Activated CD8-positive, alpha-beta memory T cell treated with anti-CD3 and anti-CD28 coated beads, Interleukin-2, amount 10 ng/mL, durations not matched to agents 7 days and 5 days (primary cell): ENCODE measurements around the gene IGF2R. TPM values are rescaled to one million over a fixed set of nuclear protein-coding genes. Genes with fewer than 3 reads are reported as not detected.
"Not testable (repeated sequence)": the region's sequence is repeated elsewhere in the genome, so short reads cannot be mapped to it uniquely, and the experiment has no call there.

ENCODE experiments used
- ATAC-seq: fragments of 150-1000 bp; cut with Tn5 transposase; one replicate; pipeline ENCODE4 v1.10.0; 2021; ENCODE audit warnings: moderate library complexity
- CTCF ChIA-PET: fragments of 350-600 bp; sonication (Branson Sonifier 250); formaldehyde crosslinking; loops from one replicate; lab custom pipeline; 2021; ENCODE audit warnings: antibody characterized with exemption; lab: Charles Lee
- DNase-seq: peaks from one replicate; pipeline ENCODE4 v3.0.0-alpha.2; 2020
- H3K27ac Mint-ChIP-seq: one replicate; pipeline ENCODE4 v1.8.0; 2021; ENCODE audit warnings: mild to moderate bottlenecking, mixed read lengths
- H3K27me3 Mint-ChIP-seq: one replicate; pipeline ENCODE4 v1.8.0; 2021; ENCODE audit warnings: mixed read lengths
- H3K36me3 Mint-ChIP-seq: one replicate; pipeline ENCODE4 v1.8.0; 2021; ENCODE audit warnings: mild to moderate bottlenecking, mixed read lengths
- H3K4me1 Mint-ChIP-seq: one replicate; pipeline ENCODE4 v1.8.0; 2021; ENCODE audit warnings: mixed read lengths
- H3K4me3 Mint-ChIP-seq: one replicate; pipeline ENCODE4 v1.8.0; 2021; ENCODE audit warnings: mild to moderate bottlenecking, moderate library complexity, mixed read lengths
- H3K9me3 Mint-ChIP-seq: one replicate; pipeline ENCODE4 v1.8.0; 2022; ENCODE audit warnings: low read depth, mixed read lengths
- total RNA-seq, 2 experiments: library from RNA; stranded (reverse); gene quantifications; one replicate each; pipeline ENCODE4 v1.2.3, GENCODE V29; 2021

Gene IGF2R
- total RNA-seq, 2 experiments from 2014 or later = 74.5 to 83.1 TPM

- Mint-ChIP-seq H3K4me1 (peaks cover 8% of the 10 kb centered on the region), H3K9me3 (no peaks in the 10 kb centered on the region), H3K27me3 (no peaks in the 10 kb centered on the region), H3K36me3 (peaks cover 52% of the 10 kb centered on the region), H3K4me3 (no peak overlapping the region), H3K27ac (peak overlapping the region; percentile 2)
- DNase-seq (no peak), ATAC-seq (no peak)
- CTCF ChIA-PET = interaction anchor here (0.8 to 1.5 kb wide), 6 partner anchors 9 to 445 kb away, joined by 3 to 6 read pairs (median 4); no protein-coding TSS in a partner anchor
Measured at GRCh38 chr6:160088784-160089533, 120.1 kb downstream of the IGF2R start.

- peaks cover 8% of the 10 kb centered on the region for H3K4me1 Mint-ChIP-seq
- peaks cover 52% of the 10 kb centered on the region for H3K36me3 Mint-ChIP-seq
- H3K27me3 Mint-ChIP-seq = no peaks in the 10 kb centered on the region
- H3K27ac Mint-ChIP-seq = peak overlapping the region; percentile 2
- no peaks in the 10 kb centered on the region for H3K9me3 Mint-ChIP-seq
- no peak for ATAC-seq
- CTCF ChIA-PET = interaction anchor here (1.5 kb wide), 1 partner anchor 445 kb away, joined by 6 read pairs; no protein-coding TSS in a partner anchor
- H3K4me3 Mint-ChIP-seq = no peak overlapping the region
- DNase-seq = no peak
Measured at GRCh38 chr6:160089534-160089897, 120.6 kb downstream of the IGF2R start.

- peaks cover 48% of the 10 kb centered on the region for H3K36me3 Mint-ChIP-seq
- H3K4me3 Mint-ChIP-seq, H3K4me1 Mint-ChIP-seq, ATAC-seq, H3K27me3 Mint-ChIP-seq, DNase-seq, CTCF ChIA-PET, H3K9me3 Mint-ChIP-seq, H3K27ac Mint-ChIP-seq: not testable (repeated sequence)
Measured at GRCh38 chr6:160090442-160091239, 121.8 kb downstream of the IGF2R start.

GRCh38 chr6:160092176-160092575 lies 123.3 kb downstream of the IGF2R start:
- DNase-seq, H3K9me3 Mint-ChIP-seq, ATAC-seq, H3K4me1 Mint-ChIP-seq, H3K4me3 Mint-ChIP-seq, CTCF ChIA-PET, H3K27me3 Mint-ChIP-seq, H3K27ac Mint-ChIP-seq: not testable (repeated sequence)
- peaks cover 45% of the 10 kb centered on the region for H3K36me3 Mint-ChIP-seq

GRCh38 chr6:160092602-160093001 lies 123.7 kb downstream of the IGF2R start:
- CTCF ChIA-PET = no interaction called here
- ATAC-seq (no peak), DNase-seq (no peak)
- Mint-ChIP-seq H3K4me1 (no peaks in the 10 kb centered on the region), H3K9me3 (no peaks in the 10 kb centered on the region), H3K4me3 (no peak overlapping the region), H3K36me3 (peaks cover 43% of the 10 kb centered on the region), H3K27me3 (no peaks in the 10 kb centered on the region), H3K27ac (no peak overlapping the region)

- Mint-ChIP-seq H3K4me3 (no peak overlapping the region), H3K27me3 (no peaks in the 10 kb centered on the region), H3K27ac (no peak overlapping the region), H3K9me3 (no peaks in the 10 kb centered on the region), H3K36me3 (peaks cover 42% of the 10 kb centered on the region), H3K4me1 (no peaks in the 10 kb centered on the region)
- DNase-seq = no peak
- CTCF ChIA-PET = no interaction called here
- no peak for ATAC-seq
Measured at GRCh38 chr6:160093061-160093460, 124.2 kb downstream of the IGF2R start.

GRCh38 chr6:160093946-160094345 lies 125.1 kb downstream of the IGF2R start:
- ATAC-seq (no peak), DNase-seq (no peak)
- H3K9me3 Mint-ChIP-seq = no peaks in the 10 kb centered on the region
- H3K27ac Mint-ChIP-seq = no peak overlapping the region
- H3K4me3 Mint-ChIP-seq = no peak overlapping the region
- H3K27me3 Mint-ChIP-seq = no peaks in the 10 kb centered on the region
- peaks cover 44% of the 10 kb centered on the region for H3K36me3 Mint-ChIP-seq
- H3K4me1 Mint-ChIP-seq = peaks cover 2% of the 10 kb centered on the region
- CTCF ChIA-PET = interaction anchor here (0.7 kb wide), 1 partner anchor 22 kb away, joined by 3 read pairs; no protein-coding TSS in a partner anchor

GRCh38 chr6:160095146-160095845 lies 126.4 kb downstream of the IGF2R start:
- H3K4me3 Mint-ChIP-seq = no peak overlapping the region
- ATAC-seq = no peak
- peaks cover 32% of the 10 kb centered on the region for H3K36me3 Mint-ChIP-seq
- H3K27ac Mint-ChIP-seq = no peak overlapping the region
- H3K4me1 Mint-ChIP-seq = peaks cover 2% of the 10 kb centered on the region
- CTCF ChIA-PET = no interaction called here
- no peak for DNase-seq
- H3K9me3 Mint-ChIP-seq = no peaks in the 10 kb centered on the region
- no peaks in the 10 kb centered on the region for H3K27me3 Mint-ChIP-seq

- H3K36me3 Mint-ChIP-seq = peaks cover 38% of the 10 kb centered on the region
Measured at GRCh38 chr6:160101277-160102205, 132.7 kb downstream of the IGF2R start.

GRCh38 chr6:160102399-160102798 lies 133.5 kb downstream of the IGF2R start:
- ATAC-seq (no peak), DNase-seq (no peak)
- CTCF ChIA-PET = no interaction called here
- no peaks in the 10 kb centered on the region for H3K27me3 Mint-ChIP-seq
- H3K36me3 Mint-ChIP-seq = peaks cover 33% of the 10 kb centered on the region
- H3K9me3 Mint-ChIP-seq = no peaks in the 10 kb centered on the region
- H3K4me3 Mint-ChIP-seq = no peak overlapping the region
- H3K4me1 Mint-ChIP-seq = peaks cover 4% of the 10 kb centered on the region
- no peak overlapping the region for H3K27ac Mint-ChIP-seq

More at GRCh38 chr6:160101277-160102205, 132.7 kb downstream of the IGF2R start:
- DNase-seq (no peak), ATAC-seq (no peak)
- CTCF ChIA-PET = no interaction called here
- Mint-ChIP-seq H3K27ac (no peak overlapping the region), H3K4me3 (no peak overlapping the region), H3K27me3 (no peaks in the 10 kb centered on the region), H3K4me1 (peaks cover 4% of the 10 kb centered on the region), H3K9me3 (no peaks in the 10 kb centered on the region)

- H3K27me3 Mint-ChIP-seq = no peaks in the 10 kb centered on the region
- peaks cover 4% of the 10 kb centered on the region for H3K4me1 Mint-ChIP-seq
- no peaks in the 10 kb centered on the region for H3K9me3 Mint-ChIP-seq
- CTCF ChIA-PET = no interaction called here
- H3K4me3 Mint-ChIP-seq = no peak overlapping the region
- H3K36me3 Mint-ChIP-seq = peaks cover 35% of the 10 kb centered on the region
- DNase-seq (peak; percentile 46), ATAC-seq (peak; percentile 39)
- H3K27ac Mint-ChIP-seq = no peak overlapping the region
Measured at GRCh38 chr6:160102956-160103824, 134.3 kb downstream of the IGF2R start.

GRCh38 chr6:160103825-160104100 lies 134.9 kb downstream of the IGF2R start:
- Mint-ChIP-seq H3K9me3 (no peaks in the 10 kb centered on the region), H3K4me1 (peaks cover 4% of the 10 kb centered on the region), H3K36me3 (peaks cover 32% of the 10 kb centered on the region), H3K4me3 (no peak overlapping the region), H3K27ac (no peak overlapping the region), H3K27me3 (no peaks in the 10 kb centered on the region)
- CTCF ChIA-PET = no interaction called here
- no peak for ATAC-seq
- no peak for DNase-seq
